GM04504 (cell line): ENCODE measurements around the gene PTPRH.
"Not testable (repeated sequence)": the region's sequence is repeated elsewhere in the genome, so short reads cannot be mapped to it uniquely, and the experiment has no call there.

ENCODE experiments used
- DNase-seq: peaks from one replicate; pipeline ENCODE4 v3.0.0-alpha.2; 2012; ENCODE audit warnings: low read depth

The PTPRH gene

GRCh38 chr19:55158848-55159749, 50.2 kb downstream of the PTPRH start:
- no peak for DNase-seq

DNA sequence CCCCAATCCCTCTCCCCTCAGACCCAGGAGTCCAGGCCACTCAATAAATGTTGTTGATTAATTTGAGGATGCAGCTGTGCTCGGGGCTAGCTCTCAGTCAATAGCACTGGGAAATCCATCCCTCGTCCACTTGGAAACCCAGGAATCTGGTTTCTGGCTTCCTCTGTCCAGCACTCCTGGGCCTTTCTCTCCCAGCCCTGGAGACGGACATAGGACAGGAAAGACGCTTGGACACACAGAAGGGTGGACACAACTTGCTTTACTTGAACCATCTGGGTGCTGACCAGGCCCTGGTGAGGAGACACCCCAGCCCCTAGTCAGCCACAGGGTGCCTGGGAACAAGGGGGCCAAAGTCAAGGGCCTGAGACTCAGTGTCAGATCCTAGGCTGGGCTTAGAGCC, 50.9 kb downstream of the PTPRH start:
- no peak for DNase-seq

DNA sequence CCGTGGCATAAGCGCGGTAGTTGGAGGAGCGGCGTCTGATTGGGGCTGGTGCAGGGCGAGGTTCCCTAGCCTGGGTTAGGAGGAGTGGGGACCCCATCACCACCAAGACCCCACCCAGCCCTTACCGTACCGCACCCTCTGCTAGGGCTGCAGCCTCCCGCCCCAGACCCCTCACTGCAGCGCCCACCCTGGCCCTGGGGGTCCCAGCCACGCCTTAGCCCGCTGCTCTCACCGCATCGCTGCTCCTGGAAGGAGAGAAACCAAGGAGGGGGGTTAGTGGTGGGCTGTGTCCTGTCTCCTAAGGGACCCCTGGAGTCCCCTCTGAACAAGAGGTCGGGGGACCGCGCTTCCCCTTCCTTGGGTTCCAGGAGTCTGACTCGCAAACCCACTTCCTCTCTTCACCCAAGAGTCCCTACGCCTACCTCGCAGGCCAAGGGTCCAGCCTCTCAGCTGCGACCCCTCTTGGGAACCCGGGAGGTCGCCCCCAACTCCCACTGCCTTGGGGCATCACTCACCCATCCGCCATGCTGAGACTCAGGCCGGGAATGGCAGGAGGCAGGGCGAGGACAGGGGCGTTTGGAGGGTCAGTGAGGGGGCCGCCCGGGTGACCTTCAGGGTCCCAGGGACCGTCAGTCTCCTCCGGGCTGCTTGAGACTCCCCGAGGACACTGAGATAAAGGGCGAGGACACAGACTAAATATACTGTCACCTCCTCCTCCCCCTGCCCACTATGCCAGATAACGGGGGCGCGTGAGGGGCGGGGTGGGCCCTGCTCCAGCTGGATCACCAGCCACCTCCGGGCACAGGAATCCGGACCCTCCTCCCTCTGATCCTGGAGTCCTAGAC, 52.0 kb downstream of the PTPRH start, which contains the start of gene TNNI3:
Gene TNNI3 (minus strand): TSS at position 669 of the 845 bp plus-strand sequence. CDS start 143 bp downstream, at position 526.
- DNase-seq, result no peak

GRCh38 chr19:55156202-55157063, 52.9 kb downstream of the PTPRH start:
- peak; percentile 14 for DNase-seq

- DNase-seq, result not testable (repeated sequence)
Measured at GRCh38 chr19:55155784-55156183, 53.5 kb downstream of the PTPRH start.

DNA sequence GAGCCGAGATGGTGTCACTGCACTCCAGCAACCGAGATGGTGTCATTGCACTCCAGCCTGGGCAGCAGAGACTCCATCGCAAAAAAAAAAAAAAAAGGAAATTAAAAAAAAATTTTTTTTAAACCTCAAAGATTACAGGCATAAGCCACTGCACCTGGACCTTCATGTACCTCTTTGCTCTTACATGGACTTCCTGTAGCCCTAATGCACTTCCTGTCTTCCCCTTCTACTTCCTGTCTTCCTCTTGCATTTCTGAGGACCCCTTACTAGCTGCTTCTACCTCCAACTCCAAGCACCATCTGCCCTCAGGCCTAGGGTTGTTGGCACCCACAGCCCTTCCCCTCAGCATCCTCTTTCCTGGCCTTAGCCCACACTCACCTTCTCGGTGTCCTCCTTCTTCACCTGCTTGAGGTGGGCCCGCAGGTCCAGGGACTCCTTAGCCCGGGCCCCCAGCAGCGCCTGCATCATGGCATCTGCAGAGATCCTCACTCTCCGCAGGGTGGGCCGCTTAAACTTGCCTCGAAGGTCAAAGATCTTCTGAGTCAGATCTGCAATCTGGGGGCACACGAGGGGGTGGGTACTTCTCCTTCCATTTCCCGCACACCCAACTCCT, 55.5 kb downstream of the PTPRH start:
- DNase-seq, result no peak

DNA sequence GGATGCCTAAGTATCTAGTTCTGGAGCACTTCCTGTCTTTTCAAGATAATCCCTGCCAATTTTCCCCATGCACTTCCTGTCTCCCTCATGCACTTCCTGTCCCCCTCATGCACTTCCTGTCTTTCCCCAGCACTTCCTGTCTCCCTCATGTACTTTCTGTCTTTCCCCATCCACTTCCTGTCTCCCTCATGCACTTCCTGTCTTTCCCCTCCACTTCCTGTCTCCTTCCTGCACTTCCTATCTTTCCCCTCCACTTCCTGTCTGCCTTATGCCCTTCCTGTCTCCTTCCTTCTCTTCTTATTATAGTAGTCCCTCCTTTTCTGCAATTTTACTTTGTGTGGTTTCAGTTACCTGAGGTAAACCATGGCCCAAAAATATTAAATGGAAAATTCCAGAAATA, 57.3 kb downstream of the PTPRH start:
- DNase-seq, result no peak

- DNase-seq, result no peak
Measured at GRCh38 chr19:55149078-55150003, 60.0 kb downstream of the PTPRH start, which contains the start of gene TNNT1. TNNT1 (minus strand) TSS chr19:55149206; CDS start chr19:55147157, 2,049 bp downstream.

DNA sequence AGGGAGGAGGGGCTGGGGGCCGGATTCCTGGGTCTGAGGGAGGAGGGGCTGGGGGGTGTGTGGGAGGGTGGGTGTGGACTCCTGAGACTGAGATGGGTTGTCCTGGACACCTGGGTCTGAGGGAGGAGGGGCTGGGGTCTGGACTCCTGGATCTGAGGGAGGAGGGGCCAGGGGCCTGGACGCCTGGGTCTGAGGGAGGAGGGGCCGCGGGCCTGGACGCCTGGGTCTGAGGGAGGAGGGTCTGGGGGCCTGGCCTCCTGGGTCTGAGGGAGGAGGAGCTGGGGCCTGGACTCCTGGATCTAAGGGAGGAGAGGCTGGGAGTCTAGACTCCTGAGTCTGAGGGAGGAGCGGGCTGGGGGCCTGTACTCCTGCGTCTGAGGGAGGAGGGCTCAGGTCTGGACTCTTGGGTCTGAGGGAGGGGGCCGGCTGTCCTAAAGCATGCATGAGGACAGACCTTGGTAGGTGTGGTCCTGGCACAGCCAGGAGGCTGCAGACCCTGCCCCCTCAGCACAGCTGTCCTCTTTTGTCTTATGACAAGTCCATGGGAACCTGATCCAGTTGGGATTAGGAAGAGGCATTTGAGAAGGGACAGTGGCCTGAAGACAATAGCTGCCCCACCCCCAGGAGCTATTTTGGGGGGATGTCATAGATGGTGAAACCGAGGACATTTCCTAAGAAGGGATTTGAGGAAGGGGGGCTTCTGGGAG, 61.6 kb downstream of the PTPRH start:
- no peak for DNase-seq

GRCh38 chr19:55146705-55147273, 62.5 kb downstream of the PTPRH start:
- DNase-seq, result no peak

DNA sequence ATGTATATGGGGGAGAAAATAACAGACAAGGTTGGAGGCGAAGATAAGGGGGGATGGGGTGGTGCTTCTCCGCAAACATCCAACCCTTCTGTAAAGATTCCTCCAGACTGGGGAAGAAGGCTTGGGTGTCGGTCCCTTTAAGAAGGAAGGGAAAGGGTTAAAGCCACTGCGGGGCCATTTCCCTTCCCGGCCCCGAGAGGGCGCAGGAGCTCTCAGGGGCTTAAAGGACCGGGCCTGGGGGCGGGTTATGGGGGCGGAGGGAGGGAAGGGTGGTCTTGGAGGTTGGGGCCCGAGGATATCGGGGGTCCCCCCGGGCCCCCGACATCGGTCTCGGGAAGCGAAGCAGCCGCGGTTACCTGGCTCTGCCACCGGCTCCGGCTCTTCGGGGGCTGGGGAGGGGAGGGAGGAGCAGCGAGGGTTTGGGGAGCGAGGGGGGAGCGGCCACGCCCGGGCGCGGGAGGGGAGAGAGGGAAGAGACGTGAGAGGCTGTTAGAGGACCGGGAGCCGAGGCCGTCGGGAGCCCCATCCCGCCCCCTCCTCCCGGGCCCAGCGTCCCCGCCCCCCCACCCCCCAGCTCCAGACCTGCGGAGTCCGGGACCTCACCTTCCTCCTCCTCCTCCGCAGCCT, 63.1 kb downstream of the PTPRH start:
- no peak for DNase-seq

DNA sequence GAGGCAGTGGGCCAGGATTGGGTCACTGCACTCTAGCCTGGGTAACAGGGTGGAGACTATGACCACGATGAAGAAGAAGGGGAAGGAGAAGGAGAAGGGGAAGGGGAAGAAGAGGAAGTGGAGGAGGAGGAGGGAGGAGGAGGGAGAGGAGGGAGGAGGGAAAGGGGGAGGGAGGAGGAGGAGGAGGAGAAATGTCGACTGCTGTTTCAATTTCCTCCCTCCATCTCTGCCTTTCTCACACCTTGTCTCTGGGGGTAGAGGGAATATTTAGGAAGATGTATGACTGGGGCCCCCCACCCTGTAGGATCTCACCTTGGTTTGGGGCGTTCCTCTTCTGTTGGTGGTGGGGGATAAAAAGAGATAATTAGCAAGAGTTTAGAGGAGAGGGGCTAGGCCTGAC, 64.1 kb downstream of the PTPRH start:
- DNase-seq, result no peak

DNA sequence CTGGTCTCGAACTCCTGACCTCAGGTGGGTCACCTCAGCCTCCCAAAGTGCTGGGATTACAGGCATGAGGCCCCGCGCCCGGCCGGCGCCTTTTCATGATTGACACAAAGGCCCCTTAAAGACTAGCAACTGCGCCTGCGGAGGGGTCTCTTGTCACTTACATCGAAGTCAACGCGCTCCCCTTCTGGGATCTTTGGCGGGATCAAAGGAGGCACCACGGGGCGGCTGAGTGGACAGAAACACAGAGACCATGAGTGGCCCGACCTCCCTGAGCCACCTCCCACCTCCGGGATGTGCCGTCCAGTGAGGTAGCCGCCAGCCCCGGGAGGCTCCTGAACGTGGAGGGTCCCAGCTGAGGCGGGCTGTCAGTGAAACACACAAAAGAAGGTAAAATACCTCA, 67.6 kb downstream of the PTPRH start:
- DNase-seq, result no peak

DNA sequence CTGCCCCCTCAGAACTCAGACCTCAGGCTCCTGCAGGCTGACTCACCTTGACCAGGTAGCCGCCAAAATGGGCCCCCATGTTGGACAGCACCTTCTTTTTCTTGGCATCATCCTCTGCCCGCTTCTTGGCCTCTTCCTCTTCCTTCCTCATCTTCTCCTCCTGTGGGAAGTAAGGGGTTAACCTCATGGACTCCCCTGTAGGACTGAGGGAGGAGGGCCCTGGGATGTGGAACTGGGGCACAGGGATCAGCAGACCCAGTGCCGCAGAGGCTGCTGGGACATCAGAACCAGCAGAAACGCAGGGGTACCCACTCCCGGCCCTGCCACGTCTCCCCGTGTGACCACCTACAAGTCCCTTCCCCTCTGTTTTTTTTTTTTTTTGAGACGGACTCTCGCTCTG, 71.4 kb downstream of the PTPRH start:
- no peak for DNase-seq

- DNase-seq, result no peak
Measured at GRCh38 chr19:55136399-55137102, 72.8 kb downstream of the PTPRH start.

- DNase-seq, result no peak
Measured at GRCh38 chr19:55134736-55135135, 74.6 kb downstream of the PTPRH start.

- no peak for DNase-seq
Measured at GRCh38 chr19:55133639-55134444, 75.5 kb downstream of the PTPRH start.
